K562 (cell line): ENCODE measurements around the gene SCN4A. TPM values are rescaled to one million over a fixed set of nuclear protein-coding genes. Genes with fewer than 3 reads are reported as not detected.

Source experiments
- ATAC-seq: fragments of 200-7000 bp; cut with Tn5 transposase; 3 replicates; pipeline ENCODE4 v1.9.1; 2020; ENCODE audit warnings: moderate library complexity
- BruUV-seq: library from RNA; stranded (reverse); fragments of 400-500 nt; replicated peaks from 2 replicates; lab custom pipeline; 2021; lab: Mats Ljungman, UMichigan
- CTCF ChIA-PET: fragments of 300-600 bp; formaldehyde crosslinking; extraction: SDS; loops from one replicate; lab custom pipeline; 2021; ENCODE audit warnings: low intra/inter-chr PET ratio; lab: Yijun Ruan, JAX
- POLR2A ChIA-PET: fragments of 300-600, 350-650 bp; sonication (Branson Sonifier 250); formaldehyde crosslinking; extraction: SDS; loops from one replicate; lab custom pipeline; 2021; ENCODE audit warnings: antibody characterized with exemption, inconsistent platforms; lab: Yijun Ruan, JAX
- DNase-seq, 4 experiments: peaks; one replicate each; pipeline versions ENCODE4 v3.0.0 to v3.0.0-alpha.2; 2011 to 2018; ENCODE audit warnings: low spot score in 3 of 4, mixed read lengths in 3 of 4; ENCODE audit errors: extremely low read depth in 1 of 4
- FAIRE-seq: peaks from 2 replicates; lab custom pipeline; 2011; peaks lifted over from hg19 to GRCh38; lab: Jason Lieb, UNC
- H2AFZ ChIP-seq: 2 replicates; pipeline ENCODE4 v1.6.0; 2011; ENCODE audit warnings: low read depth, low read length, control low read depth, inconsistent platforms
- H3K27ac ChIP-seq: fragments of 200-600 bp; 3 replicates; pipeline ENCODE4 v1.8.0; 2011; ENCODE audit warnings: low read depth, mild to moderate bottlenecking, control low read depth, inconsistent platforms, low read length, moderate library complexity, mixed read lengths; ENCODE audit errors: extremely low read depth
- H3K27me3 ChIP-seq, 2 experiments: fragments of 300-600 bp in 1 of 2; 2 replicates in 1 of 2; 3 replicates in 1 of 2; pipeline versions ENCODE4 v1.6.0 to v1.8.0; 2011; ENCODE audit warnings: inconsistent platforms in 2 of 2, low read length in 2 of 2, mild to moderate bottlenecking in 1 of 2, mixed read lengths in 1 of 2, moderate library complexity in 1 of 2; ENCODE audit not compliant: control insufficient read depth in 2 of 2, insufficient read depth in 2 of 2
- H3K36me3 ChIP-seq: fragments of 300-600 bp; 3 replicates; pipeline ENCODE4 v1.8.0; 2011; ENCODE audit warnings: mild to moderate bottlenecking, low read length, inconsistent platforms; ENCODE audit not compliant: control insufficient read depth, insufficient read depth
- H3K4me1 ChIP-seq, 2 experiments: fragments of 200-600 bp in 1 of 2; replicated peaks in 1 of 2; 2 replicates in 1 of 2; 3 replicates in 1 of 2; pipeline versions ENCODE4 v1.5.1 to v1.8.0; 2011; ENCODE audit warnings: inconsistent platforms in 2 of 2, low read length in 2 of 2, mild to moderate bottlenecking in 1 of 2, mixed read lengths in 1 of 2, moderate library complexity in 1 of 2; ENCODE audit not compliant: control insufficient read depth in 2 of 2, insufficient read depth in 2 of 2
- H3K4me2 ChIP-seq: 2 replicates; pipeline ENCODE4 v1.6.1; 2011; ENCODE audit warnings: low read length, control low read depth, inconsistent platforms, mixed read lengths; ENCODE audit not compliant: insufficient read depth
- H3K4me3 ChIP-seq: fragments of 200-600 bp; sonication (generic), shearing (Covaris generic); 2 replicates; pipeline ENCODE4 v1.5.1; 2016; ENCODE audit warnings: control low read depth, inconsistent platforms
- H3K79me2 ChIP-seq: fragments of 200-600 bp; 3 replicates; pipeline ENCODE4 v1.8.0; 2011; ENCODE audit warnings: low read length, inconsistent platforms; ENCODE audit not compliant: control insufficient read depth, insufficient read depth
- H3K9ac ChIP-seq, 2 experiments: 2 replicates each; pipeline versions ENCODE4 v1.6.0 to v1.6.1; 2011; ENCODE audit warnings: low read depth in 2 of 2, low read length in 2 of 2, control low read depth in 1 of 2, inconsistent platforms in 1 of 2, mild to moderate bottlenecking in 1 of 2, mixed read lengths in 1 of 2; ENCODE audit not compliant: insufficient read depth in 1 of 2
- H3K9me1 ChIP-seq: one replicate; pipeline ENCODE4 v1.6.0; 2011; ENCODE audit warnings: inconsistent platforms, mild to moderate bottlenecking, low read length, moderate library complexity; ENCODE audit not compliant: control insufficient read depth, insufficient read depth
- H3K9me3 ChIP-seq: replicated peaks from 2 replicates; pipeline ENCODE4 v1.5.1; 2011; ENCODE audit warnings: low read depth, low read length, inconsistent platforms; ENCODE audit not compliant: control insufficient read depth, insufficient read depth
- H4K20me1 ChIP-seq: replicated peaks from 2 replicates; pipeline ENCODE4 v1.6.1; 2011; ENCODE audit warnings: low read length, inconsistent platforms, mixed read lengths; ENCODE audit not compliant: control insufficient read depth, insufficient read depth
- BHLHE40 ChIP-seq: IDR thresholded peaks from 2 replicates; pipeline ENCODE4 v1.6.1; 2011; ENCODE audit warnings: low read length, improper control_type of control experiment
- CBFB ChIP-seq: sonication (generic); formaldehyde crosslinking; IDR thresholded peaks from 2 replicates; pipeline ENCODE4 v1.4.0; 2020; ENCODE audit warnings: mild to moderate bottlenecking, missing genetic modification reagents
- CREM ChIP-seq: IDR thresholded peaks from 2 replicates; pipeline ENCODE4 v1.6.1; 2014; ENCODE audit warnings: antibody characterized with exemption, low read depth
- CTCF ChIP-seq, 3 experiments: IDR thresholded peaks in 2 of 3; conservative IDR thresholded peaks in 1 of 3; 2 replicates each; pipeline ENCODE4 v1.5.1; 2011 to 2012; ENCODE audit warnings: low read length in 3 of 3, mild to moderate bottlenecking in 3 of 3, control low read depth in 2 of 3, improper control_type of control experiment in 1 of 3, inconsistent platforms in 1 of 3, low read depth in 1 of 3, mixed read lengths in 1 of 3, moderate library complexity in 1 of 3; ENCODE audit not compliant: insufficient read depth in 2 of 3
- MAZ ChIP-seq, 2 experiments: fragments of 450-650 bp in 1 of 2; sonication (generic) in 1 of 2; formaldehyde crosslinking; IDR thresholded peaks in 1 of 2; conservative IDR thresholded peaks in 1 of 2; 2 replicates each; pipeline versions ENCODE4 v1.4.0 to v1.5.0; 2020; ENCODE audit warnings: mild to moderate bottlenecking in 1 of 2, missing genetic modification reagents in 1 of 2
- NR3C1 ChIP-seq: sonication (generic); formaldehyde crosslinking; IDR thresholded peaks from 2 replicates; pipeline ENCODE4 v1.8.1; 2022; ENCODE audit warnings: missing genetic modification reagents
- SMC3 ChIP-seq: conservative IDR thresholded peaks from 2 replicates; pipeline ENCODE4 v1.6.1; 2011; ENCODE audit warnings: low read depth, low read length, improper control_type of control experiment; ENCODE audit not compliant: insufficient read depth
- SRSF1 ChIP-seq: fragments of 200-400 bp; formaldehyde crosslinking; IDR thresholded peaks from 2 replicates; pipeline ENCODE4 v1.6.1; 2017; ENCODE audit warnings: mild to moderate bottlenecking, low read depth, low read length, moderate library complexity
- TFAP4 ChIP-seq: sonication (generic); formaldehyde crosslinking; IDR thresholded peaks from 2 replicates; pipeline ENCODE4 v1.8.0; 2022; ENCODE audit warnings: missing genetic modification reagents, mild to moderate bottlenecking, moderate library complexity, borderline replicate concordance
- U2AF1 ChIP-seq: fragments of 200-400 bp; formaldehyde crosslinking; optimal IDR thresholded peaks from 2 replicates; pipeline ENCODE3; 2017; ENCODE audit warnings: mild to moderate bottlenecking, low read depth, low read length, moderate library complexity
- VEZF1 ChIP-seq: fragments of 200-800 bp; sonication (Bioruptor generic); IDR thresholded peaks from 2 replicates; pipeline ENCODE4 v1.6.1; 2017; ENCODE audit warnings: missing genetic modification characterization, missing compliant biosample characterization
- ZFP36 ChIP-seq: fragments of 150-350 bp; IDR thresholded peaks from 2 replicates; pipeline ENCODE4 v1.6.1; 2018; ENCODE audit warnings: low read length, low read depth; ENCODE audit not compliant: partially characterized antibody
- ZNF696 ChIP-seq: fragments of 250-450 bp; sonication (Bioruptor Pico); conservative IDR thresholded peaks from 2 replicates; pipeline ENCODE4 v1.4.0; 2020; ENCODE audit warnings: mild to moderate bottlenecking, moderate library complexity
- WGBS: fragments of 100-300 bp; shearing (Covaris generic); methylation state at CpG from one replicate; pipeline ENCODE4 v1.1.6; 2016; ENCODE audit warnings: low coverage, mixed read lengths; ENCODE audit not compliant: insufficient coverage; ENCODE audit errors: missing lambda C conversion rate; 5-methylcytosine and 5-hydroxymethylcytosine counted together
- in situ Hi-C: fragments of 300-500 bp; cut with MboI; formaldehyde crosslinking; loops from 4 replicates; pipeline ENCODE4 v1.15.0; 2018; ENCODE audit warnings: inconsistent platforms, mixed read lengths
- intact Hi-C: fragments of 100-400 bp; cut with micrococcal nuclease; formaldehyde crosslinking; loops from 2 replicates; pipeline ENCODE4 v1.14.2; 2022
- polyA plus RNA-seq, 8 experiments: library from polyadenylated mRNA; depleted of rRNA in 4 of 8; stranded (reverse) in 5 of 8; unstranded in 3 of 8; fragments of >200 nt; fragmentation: Nextera tagmentation in 2 of 8; fragmentation: Illumina TruSeq in 1 of 8; extraction: Ambion mirVana in 2 of 8; extraction: Trizol in 1 of 8; gene quantifications; 2 replicates each; pipeline versions ENCODE4 v1.2.1 to v1.2.3, GENCODE V29; 2011 to 2014; ENCODE audit warnings: inconsistent platforms in 1 of 8, missing spikeins in 1 of 8
- total RNA-seq, 7 experiments: library from RNA; depleted of rRNA in 6 of 7; stranded (reverse); fragments of >200 nt in 6 of 7; fragmentation: Illumina TruSeq in 2 of 7; extraction: Trizol in 2 of 7; gene quantifications; 2 replicates each; pipeline versions ENCODE4 v1.2.1 to v1.2.3, GENCODE V29; 2011 to 2021; ENCODE audit warnings: low replicate concordance in 1 of 7

SCN4A gene
- total and polyA plus RNA-seq, 9 of the 15 experiments (the other 6 are each of a cell fraction or from before 2014, with no cell fraction given) = 0.29 to 2.6 (median 1.4) TPM

- no TSS peak for BruUV-seq
- DNase-seq (peak; percentile 64 to 84 (median 76)), FAIRE-seq (peak; percentile 75), ATAC-seq (peak; percentile 88)
- Histone ChIP-seq H3K4me3 (no peak overlapping the region), H3K27ac (no peak overlapping the region), H4K20me1 (0 out of 2 replicates have a peak, but pooled peaks cover 3% of the 10 kb centered on the region), H3K79me2 (no peaks in the 10 kb centered on the region), H3K27me3 (peaks cover 9 to 34% of the 10 kb centered on the region in 2 experiments; a peak in 4 of 5 replicates), H3K4me1 (no peaks in the 10 kb centered on the region), H3K9me3 (no peaks in the 10 kb centered on the region), H3K9ac (no peak overlapping the region), H3K9me1 (no peaks in the 10 kb centered on the region), H3K36me3 (no peaks in the 10 kb centered on the region), H3K4me2 (no peak overlapping the region), H2AFZ (no peak overlapping the region)
- ChIA-PET CTCF (interaction anchor here (0.6 to 1.2 kb wide), 2 partner anchors 114 to 161 kb away, joined by 3 read pairs; no protein-coding TSS in a partner anchor), POLR2A (interaction anchor here (0.6 to 1.0 kb wide), 2 partner anchors 9 to 234 kb away, joined by 3 to 4 read pairs; no protein-coding TSS in a partner anchor)
- intact Hi-C loops (loop anchor here (10.0 kb wide), 1 partner anchor 373 kb away; no protein-coding TSS in a partner anchor), in situ Hi-C loops (loop anchor here (5.0 to 10.0 kb wide), 3 partner anchors 113 to 373 kb away; partner anchors contain the start of genes ERN1 and ICAM2)
- WGBS = 37% methylated on average over 5 of the region's 8 CpGs
- TF ChIP-seq MAZ (CRISPR knock-in tag; conservative IDR thresholded peaks at IDR 0.05 in 1 of 2, IDR thresholded peaks at IDR 0.05 in 1 of 2) (0 out of 4 replicates have a peak, but pooled peaks of 1 of the 2 experiments have one; percentile 26), CREM (0 out of 2 replicates have a peak, but pooled peaks have one; percentile 4), ZNF696 (CRISPR knock-in tag) (no peak), TFAP4 (peak; percentile 58; the same call in 1 of the 2 replicates), SMC3 (peak; percentile 47; the same call in 1 of the 2 replicates), NR3C1 (CRISPR knock-in tag) (no peak), CBFB (CRISPR knock-in tag) (no peak), ZFP36 (no peak), BHLHE40 (no peak), CTCF (IDR thresholded peaks at IDR 0.05 in 2 of 3, conservative IDR thresholded peaks at IDR 0.05 in 1 of 3; ENCODE audit: insufficient read depth in 2 of 3, low read depth in 1 of 3, low read length in 3 of 3) (peak; percentile 60 to 64 (median 63); a peak in 5 of 6 replicates), VEZF1 (CRISPR knock-in tag) (peak; percentile 92), U2AF1 (no peak), SRSF1 (no peak)
These were observed 61.0 kb downstream of the SCN4A start for GRCh38 chr17:63911657-63912100.
